DOHH2 (cell line): ENCODE measurements around the gene PTPN3.

Experiments
- CTCF ChIP-seq: fragments of 200-600 bp; sonication (generic); IDR thresholded peaks from one replicate; pipeline ENCODE4 v1.5.1; 2014; ENCODE audit warnings: antibody characterized with exemption, mild to moderate bottlenecking, low read depth, low read length; ENCODE audit not compliant: poor library complexity, severe bottlenecking
- EZH2phosphoT487 ChIP-seq: fragments of 200-600 bp; sonication (generic); IDR thresholded peaks from 2 replicates; pipeline ENCODE4 v1.6.1; 2017; ENCODE audit warnings: borderline replicate concordance, mild to moderate bottlenecking, antibody characterized with exemption, low read length, moderate library complexity, mixed read lengths

GRCh38 chr9:109335929-109336328, 162.2 kb downstream of the PTPN3 start:
- TF ChIP-seq CTCF (no peak), EZH2phosphoT487 (no peak)
